ENCODE measurements around the gene ACSF2.
"Not testable (repeated sequence)": the region's sequence is repeated elsewhere in the genome, so short reads cannot be mapped to it uniquely, and the experiment has no call there.

ACSF2 gene

DNA sequence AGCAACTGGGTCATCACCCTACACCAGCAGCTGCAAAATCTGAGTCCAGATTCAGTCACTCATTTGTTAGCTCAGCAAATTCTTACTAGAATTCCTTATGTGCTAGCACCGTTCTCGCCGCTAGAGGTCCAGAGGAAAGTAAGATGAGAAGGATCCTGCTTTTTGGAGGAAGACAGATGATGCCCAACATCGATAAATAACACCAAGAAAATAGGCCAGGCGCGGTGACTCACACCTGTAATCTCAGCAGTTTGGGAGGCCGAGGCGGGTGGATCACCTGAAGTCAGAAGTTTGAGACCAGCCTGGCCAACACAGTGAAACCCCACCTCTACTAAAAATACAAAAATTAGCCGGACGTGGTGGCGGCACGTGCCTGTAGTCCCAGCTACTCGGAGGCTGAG lies 46.7 kb downstream of the ACSF2 start:
- not testable (repeated sequence) for H3K27ac Mint-ChIP-seq, H3K36me3 Mint-ChIP-seq, H3K4me3 Mint-ChIP-seq, H3K9me3 Mint-ChIP-seq, H3K4me1 Mint-ChIP-seq
- peaks cover 10% of the 10 kb centered on the region for H3K27me3 Mint-ChIP-seq

DNA sequence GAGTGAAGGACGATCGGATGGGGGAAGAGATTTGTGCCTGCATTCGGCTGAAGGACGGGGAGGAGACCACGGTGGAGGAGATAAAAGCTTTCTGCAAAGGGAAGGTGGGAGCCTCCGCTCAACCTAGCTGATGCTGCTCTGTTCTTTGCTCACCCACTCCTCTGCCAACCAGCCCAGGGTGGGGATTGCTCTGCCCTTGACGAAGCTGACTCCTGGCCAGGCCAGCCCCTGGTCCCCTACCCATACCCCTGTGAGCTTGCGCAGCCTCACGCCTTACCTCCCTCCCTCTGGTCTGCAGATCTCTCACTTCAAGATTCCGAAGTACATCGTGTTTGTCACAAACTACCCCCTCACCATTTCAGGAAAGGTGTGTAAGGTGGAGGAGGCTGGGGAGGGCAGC lies 47.9 kb downstream of the ACSF2 start:
- Mint-ChIP-seq H3K9me3 (no peaks in the 10 kb centered on the region), H3K27ac (no peak overlapping the region), H3K36me3 (peaks cover 6% of the 10 kb centered on the region), H3K27me3 (peaks cover 5% of the 10 kb centered on the region), H3K4me1 (peaks cover 7% of the 10 kb centered on the region), H3K4me3 (no peak overlapping the region)

DNA sequence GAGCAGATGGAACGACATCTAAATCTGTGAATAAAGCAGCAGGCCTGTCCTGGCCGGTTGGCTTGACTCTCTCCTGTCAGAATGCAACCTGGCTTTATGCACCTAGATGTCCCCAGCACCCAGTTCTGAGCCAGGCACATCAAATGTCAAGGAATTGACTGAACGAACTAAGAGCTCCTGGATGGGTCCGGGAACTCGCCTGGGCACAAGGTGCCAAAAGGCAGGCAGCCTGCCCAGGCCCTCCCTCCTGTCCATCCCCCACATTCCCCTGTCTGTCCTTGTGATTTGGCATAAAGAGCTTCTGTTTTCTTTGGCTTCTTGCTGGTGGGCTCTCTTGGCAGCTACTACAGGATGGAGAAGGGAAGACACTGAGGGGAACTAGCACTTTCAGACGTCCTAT lies 48.5 kb downstream of the ACSF2 start:
- Mint-ChIP-seq H3K27me3 (peaks cover 5% of the 10 kb centered on the region), H3K36me3 (peaks cover 7% of the 10 kb centered on the region), H3K4me3 (no peak overlapping the region), H3K27ac (no peak overlapping the region), H3K9me3 (no peaks in the 10 kb centered on the region), H3K4me1 (peaks cover 9% of the 10 kb centered on the region)

DNA sequence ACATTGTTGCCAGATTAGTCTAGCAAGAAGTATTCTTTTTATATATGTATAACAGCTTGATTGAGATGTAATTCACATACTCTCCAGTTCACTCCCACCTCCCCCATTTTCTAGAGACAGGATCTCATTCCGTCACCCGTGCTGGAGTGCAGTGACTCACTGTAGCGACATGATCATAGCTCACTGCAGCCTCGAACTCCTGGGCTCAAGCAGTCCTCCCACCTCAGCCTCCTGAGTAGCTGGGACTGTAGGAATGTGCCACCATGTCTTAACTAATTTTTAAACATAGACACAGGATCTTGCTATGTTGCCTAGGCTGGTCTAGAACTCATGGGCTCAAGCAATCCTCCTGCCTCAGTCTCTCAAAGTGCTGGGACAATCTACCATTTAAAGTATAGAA lies 49.3 kb downstream of the ACSF2 start:
- peaks cover 7% of the 10 kb centered on the region for H3K36me3 Mint-ChIP-seq
- H3K9me3 Mint-ChIP-seq, result no peaks in the 10 kb centered on the region
- no peak overlapping the region for H3K4me3 Mint-ChIP-seq
- peaks cover 18% of the 10 kb centered on the region for H3K4me1 Mint-ChIP-seq
- H3K27me3 Mint-ChIP-seq, result peaks cover 5% of the 10 kb centered on the region
- H3K27ac Mint-ChIP-seq, result no peak overlapping the region

DNA sequence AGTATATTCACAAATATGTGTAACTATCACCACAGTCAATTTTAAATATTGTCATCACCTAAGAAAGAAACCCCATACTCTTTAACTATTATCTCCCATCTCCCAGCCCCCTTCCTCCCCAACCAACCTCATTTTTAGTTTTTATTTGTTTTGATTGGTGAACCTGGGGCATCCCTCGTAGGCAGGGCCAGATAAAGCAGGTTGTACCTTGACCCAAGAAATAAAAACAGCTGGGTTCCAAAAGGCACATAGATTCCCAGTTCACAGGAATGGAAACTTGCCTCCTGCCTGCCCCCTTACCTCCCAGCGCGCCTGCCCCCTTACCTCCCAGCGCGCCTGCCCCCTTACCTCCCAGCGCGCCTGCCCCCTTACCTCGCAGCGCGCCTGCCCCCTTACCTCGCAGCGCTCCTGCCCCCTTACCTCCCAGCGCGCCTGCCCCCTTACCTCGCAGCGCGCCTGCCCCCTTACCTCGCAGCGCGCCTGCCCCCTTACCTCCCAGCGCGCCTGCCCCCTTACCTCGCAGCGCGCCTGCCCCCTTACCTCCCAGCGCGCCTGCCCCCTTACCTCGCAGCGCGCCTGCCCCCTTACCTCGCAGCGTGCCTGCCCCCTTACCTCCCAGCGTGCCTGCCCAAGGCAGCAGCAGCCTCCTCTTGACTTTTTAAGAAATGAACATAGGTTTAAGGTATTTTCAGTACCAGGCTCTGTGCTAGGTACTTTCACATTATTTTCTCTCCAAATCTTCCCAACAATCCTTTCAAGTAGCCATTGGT lies 49.9 kb downstream of the ACSF2 start:
- peaks cover 24% of the 10 kb centered on the region for H3K4me1 Mint-ChIP-seq
- not testable (repeated sequence) for H3K27ac Mint-ChIP-seq, H3K4me3 Mint-ChIP-seq

DNA sequence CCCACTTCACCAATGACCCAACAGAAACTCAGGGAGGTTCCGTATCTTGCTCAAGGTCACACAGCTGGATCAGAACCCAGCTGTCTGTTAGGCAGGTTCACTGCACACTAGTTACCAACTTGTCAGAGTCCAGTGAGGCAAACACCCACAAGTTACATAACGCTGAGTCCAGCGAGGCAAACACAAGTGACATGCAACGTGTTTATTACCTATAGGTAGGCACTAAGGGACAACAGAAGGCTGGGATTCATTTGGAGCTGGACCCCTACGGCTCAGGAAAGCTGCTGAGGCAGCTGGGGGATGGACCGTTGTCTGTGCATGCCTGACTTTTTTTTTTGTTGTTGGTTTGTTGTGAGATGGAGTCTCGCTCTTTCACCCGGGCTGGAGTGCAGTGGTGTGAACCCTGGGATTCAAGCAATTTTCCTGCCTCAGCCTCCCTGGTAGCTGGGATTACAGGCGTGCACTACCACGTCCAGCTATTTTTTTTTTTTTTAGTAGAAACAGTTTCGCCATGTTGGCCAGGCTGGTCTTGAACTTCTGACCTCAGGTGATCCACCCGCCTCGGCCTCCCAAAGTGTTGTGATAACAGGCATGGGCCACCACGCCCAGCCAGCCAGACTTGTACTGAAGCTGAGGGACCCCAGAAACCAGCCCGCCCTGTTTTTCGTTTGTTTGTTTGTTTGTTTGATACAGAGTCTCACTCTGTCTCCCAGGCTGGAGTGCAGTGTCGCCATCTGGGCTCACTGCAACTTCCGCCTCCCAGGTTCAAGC lies 50.7 kb downstream of the ACSF2 start:
- Mint-ChIP-seq H3K27ac (no peak overlapping the region), H3K27me3 (peaks cover 3% of the 10 kb centered on the region), H3K9me3 (no peaks in the 10 kb centered on the region), H3K4me3 (no peak overlapping the region), H3K4me1 (peaks cover 27% of the 10 kb centered on the region), H3K36me3 (peaks cover 7% of the 10 kb centered on the region)

More for the DNA sequence above, 49.9 kb downstream of the ACSF2 start:
- not testable (repeated sequence) for H3K27me3 Mint-ChIP-seq, H3K9me3 Mint-ChIP-seq, H3K36me3 Mint-ChIP-seq

DNA sequence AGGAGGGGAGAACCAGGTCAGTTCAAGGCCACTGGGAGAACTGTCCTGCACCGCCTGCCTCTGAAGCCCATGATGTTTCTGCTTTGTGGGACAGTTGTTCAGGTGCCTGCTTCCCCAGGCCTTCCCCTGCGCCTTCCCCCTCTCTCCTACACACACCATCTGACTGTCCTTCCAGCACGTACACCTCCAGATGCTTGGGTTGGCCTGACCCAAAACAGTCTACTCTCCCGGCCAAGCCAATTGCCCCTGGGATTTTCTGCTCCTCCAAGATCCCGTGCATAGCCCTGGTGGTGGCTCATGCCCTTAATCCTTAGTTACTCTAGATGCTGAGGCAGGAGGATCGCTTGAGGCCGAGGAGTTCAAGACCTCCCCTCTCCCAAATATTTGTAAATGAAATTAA lies 52.0 kb downstream of the ACSF2 start:
- H3K36me3 Mint-ChIP-seq, result peaks cover 10% of the 10 kb centered on the region
- peak overlapping the region; percentile 92 for H3K27ac Mint-ChIP-seq
- peaks cover 31% of the 10 kb centered on the region for H3K4me1 Mint-ChIP-seq
- H3K4me3 Mint-ChIP-seq, result peak overlapping the region; percentile 83
- H3K27me3 Mint-ChIP-seq, result peaks cover 3% of the 10 kb centered on the region
- H3K9me3 Mint-ChIP-seq, result no peaks in the 10 kb centered on the region

DNA sequence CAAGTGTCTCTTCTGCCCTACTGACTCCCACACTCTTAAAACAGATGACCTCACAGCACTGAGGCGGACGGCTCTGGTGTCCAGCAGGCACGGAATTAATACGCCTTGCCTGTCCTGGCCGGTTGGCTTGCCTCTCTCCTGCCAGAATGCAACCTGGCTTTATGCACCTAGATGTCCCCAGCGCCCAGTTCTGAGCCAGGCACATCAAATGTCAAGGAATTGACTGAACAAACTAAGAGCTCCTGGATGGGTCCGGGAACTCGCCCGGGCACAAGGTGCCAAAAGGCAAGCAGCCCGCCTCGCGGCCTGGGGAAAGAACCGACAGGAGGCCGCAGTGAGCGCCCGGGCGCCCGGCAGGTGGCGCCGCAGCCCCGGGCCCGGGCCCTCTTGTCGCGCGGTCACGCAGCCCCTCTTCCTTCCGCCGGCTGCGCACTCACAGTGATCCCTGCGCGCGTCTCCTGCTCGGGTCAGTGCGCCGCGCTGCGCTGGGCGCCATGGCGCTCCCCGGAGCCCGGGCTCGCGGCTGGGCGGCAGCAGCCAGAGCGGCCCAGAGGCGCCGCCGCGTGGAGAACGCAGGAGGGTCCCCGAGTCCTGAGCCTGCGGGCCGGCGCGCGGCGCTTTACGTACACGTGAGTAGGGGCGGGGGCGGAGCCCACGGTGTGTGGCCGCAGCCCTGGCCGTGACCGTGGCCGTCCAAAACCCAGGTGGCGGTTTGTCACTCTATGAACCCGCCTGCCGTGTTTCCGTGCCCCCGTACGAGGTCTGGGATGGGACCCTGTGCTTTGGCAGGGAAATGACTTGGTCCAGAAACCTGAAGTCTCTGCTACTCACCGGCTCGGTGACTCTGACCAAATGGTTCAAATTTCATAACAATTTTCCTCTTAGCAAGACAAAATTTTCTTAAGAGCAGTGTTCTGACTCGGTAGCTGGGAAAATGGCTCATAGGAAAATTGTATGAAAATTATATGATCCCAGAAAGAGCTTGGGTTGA lies 52.7 kb downstream of the ACSF2 start, which contains the start of gene RSAD1:
TSS of gene RSAD1 (plus strand) at position 470 of the 991 bp plus-strand sequence. CDS start at position 495, 25 bp downstream.
- Mint-ChIP-seq H3K9me3 (no peaks in the 10 kb centered on the region), H3K36me3 (peaks cover 6% of the 10 kb centered on the region), H3K27ac (peak within 1 kb of the TSS; percentile 93), H3K4me3 (peak within 1 kb of the TSS; percentile 93), H3K27me3 (peaks cover 3% of the 10 kb centered on the region), H3K4me1 (peaks cover 31% of the 10 kb centered on the region)

DNA sequence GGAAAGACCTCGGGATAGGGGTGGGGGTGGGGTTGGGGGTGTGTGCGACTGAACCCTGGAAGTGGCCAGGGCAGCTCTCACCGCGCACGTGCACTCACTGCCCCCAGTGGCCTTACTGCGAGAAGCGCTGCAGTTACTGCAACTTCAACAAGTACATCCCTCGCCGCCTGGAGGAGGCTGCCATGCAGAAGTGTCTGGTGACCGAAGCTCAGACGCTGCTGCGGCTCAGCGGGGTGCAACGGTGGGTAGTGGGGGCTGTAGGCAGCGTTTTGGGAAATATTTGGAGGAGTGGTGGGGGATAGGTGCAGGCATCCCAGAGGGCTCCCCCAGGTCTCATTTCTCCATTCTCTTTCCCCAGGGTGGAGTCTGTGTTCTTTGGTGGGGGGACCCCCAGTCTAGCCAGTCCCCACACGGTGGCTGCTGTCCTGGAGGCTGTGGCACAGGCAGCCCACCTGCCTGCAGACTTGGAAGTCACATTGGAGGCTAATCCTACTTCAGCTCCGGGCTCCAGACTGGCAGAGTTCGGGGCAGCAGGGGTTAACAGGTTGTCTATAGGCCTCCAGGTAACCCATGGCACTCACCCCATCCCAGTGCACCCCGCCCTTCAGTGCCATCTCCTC lies 53.6 kb downstream of the ACSF2 start:
- Mint-ChIP-seq H3K9me3 (no peaks in the 10 kb centered on the region), H3K4me1 (peaks cover 31% of the 10 kb centered on the region), H3K27me3 (peaks cover 3% of the 10 kb centered on the region), H3K4me3 (peak overlapping the region; percentile 93), H3K36me3 (peaks cover 5% of the 10 kb centered on the region), H3K27ac (peak overlapping the region; percentile 93)

DNA sequence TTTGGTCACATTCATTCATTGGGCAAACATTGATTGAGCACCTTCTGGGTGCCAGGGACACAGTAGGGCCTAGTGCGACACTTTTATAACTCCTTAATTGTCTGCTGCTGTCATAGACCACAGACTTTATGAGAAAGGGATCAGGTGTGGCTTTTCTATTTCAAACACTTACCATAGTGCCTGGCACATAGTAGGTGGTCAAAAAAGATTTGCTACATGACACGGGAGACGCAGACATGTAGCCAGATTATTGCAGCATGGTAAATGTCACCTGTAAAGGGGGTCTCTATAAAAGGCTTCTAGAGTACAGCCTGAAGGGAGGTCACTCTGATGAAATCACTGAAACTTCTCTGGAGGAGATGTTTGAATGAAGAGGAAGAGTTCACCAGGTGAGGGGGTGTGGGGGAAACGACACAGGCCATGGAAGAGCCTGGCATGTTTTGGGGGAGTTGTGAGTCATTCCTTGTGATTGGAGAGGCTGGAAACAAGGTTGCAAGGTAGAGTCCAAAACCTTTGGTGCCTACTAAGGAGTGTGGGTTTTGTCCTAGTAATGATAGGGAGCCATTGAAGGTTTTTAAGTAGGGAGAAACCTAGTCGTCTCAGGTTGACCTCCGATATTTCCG lies 54.2 kb downstream of the ACSF2 start:
- Mint-ChIP-seq H3K4me1 (peaks cover 31% of the 10 kb centered on the region), H3K27me3 (peaks cover 3% of the 10 kb centered on the region), H3K27ac (no peak overlapping the region), H3K9me3 (no peaks in the 10 kb centered on the region), H3K36me3 (peaks cover 4% of the 10 kb centered on the region), H3K4me3 (peak overlapping the region; percentile 93)

DNA sequence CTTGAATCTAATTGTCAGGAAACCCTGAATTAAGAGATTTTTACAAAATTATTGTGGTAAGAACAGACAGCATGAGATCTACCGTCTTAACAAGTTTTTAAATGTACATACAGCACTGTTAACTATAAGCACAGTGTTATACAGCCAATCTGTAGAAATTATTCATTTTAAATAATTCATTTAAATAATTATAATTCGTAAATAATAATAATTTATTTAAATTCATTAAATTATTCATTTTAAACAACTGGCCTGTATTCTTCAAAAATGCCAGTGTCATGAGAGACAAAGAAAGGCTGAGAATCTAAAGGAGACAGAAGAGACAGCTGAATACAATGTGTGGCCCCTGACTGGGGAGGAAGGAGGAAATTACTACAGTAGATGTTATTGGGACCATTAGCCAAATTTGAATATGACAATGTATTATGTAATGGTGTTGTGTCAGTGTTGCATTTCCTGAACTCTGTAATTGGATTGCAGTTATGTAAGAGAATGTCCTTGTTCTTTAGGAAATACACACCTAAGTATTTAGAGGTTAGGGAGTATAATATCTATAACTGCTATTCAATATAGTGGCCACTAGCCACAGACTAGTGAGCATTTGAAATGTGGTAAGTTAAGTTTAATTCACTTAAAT lies 55.0 kb downstream of the ACSF2 start:
- H3K27ac Mint-ChIP-seq, result peak overlapping the region; percentile 41
- H3K36me3 Mint-ChIP-seq, result peaks cover 8% of the 10 kb centered on the region
- peak overlapping the region; percentile 93 for H3K4me3 Mint-ChIP-seq

DNA sequence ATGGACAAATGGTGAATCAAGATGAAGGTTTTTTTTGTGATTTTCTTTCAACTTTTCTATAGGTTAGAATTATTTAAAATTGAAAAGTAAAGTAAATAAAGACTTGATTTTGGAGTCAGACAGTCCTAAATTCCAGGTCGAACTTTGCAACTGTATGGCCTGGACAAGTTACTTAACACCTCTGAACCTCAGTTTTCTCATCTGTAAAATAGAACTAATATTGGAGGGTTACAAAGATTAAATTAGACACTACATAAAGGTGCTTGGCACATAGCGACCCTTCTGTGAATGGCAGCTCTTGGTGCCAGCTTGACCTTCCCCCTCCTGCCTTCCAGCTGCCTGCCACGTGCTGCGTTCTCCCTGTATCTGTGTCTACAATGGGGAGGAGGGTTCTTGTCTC lies 55.6 kb downstream of the ACSF2 start:
- Mint-ChIP-seq H3K4me3 (no peak overlapping the region), H3K27me3 (no peaks in the 10 kb centered on the region), H3K36me3 (peaks cover 8% of the 10 kb centered on the region), H3K4me1 (peaks cover 31% of the 10 kb centered on the region), H3K9me3 (no peaks in the 10 kb centered on the region), H3K27ac (no peak overlapping the region)

More for the DNA sequence above, 55.0 kb downstream of the ACSF2 start:
- H3K4me1 Mint-ChIP-seq, result peaks cover 31% of the 10 kb centered on the region
- no peaks in the 10 kb centered on the region for H3K9me3 Mint-ChIP-seq
- peaks cover 3% of the 10 kb centered on the region for H3K27me3 Mint-ChIP-seq

DNA sequence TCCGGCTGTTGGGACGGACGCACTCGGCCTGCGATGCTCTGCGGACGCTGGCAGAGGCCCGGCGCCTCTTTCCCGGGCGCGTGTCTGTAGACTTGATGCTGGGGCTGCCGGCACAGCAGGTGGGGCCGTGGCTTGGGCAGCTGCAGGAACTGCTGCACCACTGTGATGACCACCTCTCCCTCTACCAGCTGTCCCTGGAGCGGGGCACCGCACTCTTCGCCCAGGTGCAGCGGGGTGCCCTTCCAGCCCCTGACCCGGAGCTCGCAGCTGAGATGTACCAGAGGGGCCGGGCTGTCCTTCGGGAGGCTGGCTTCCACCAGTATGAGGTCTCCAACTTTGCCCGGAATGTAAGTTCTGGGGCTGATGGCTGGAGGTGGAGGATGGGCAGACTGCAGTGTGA lies 56.1 kb downstream of the ACSF2 start:
- peaks cover 8% of the 10 kb centered on the region for H3K36me3 Mint-ChIP-seq
- H3K27ac Mint-ChIP-seq, result no peak overlapping the region
- H3K4me1 Mint-ChIP-seq, result peaks cover 31% of the 10 kb centered on the region
- H3K27me3 Mint-ChIP-seq, result no peaks in the 10 kb centered on the region
- no peaks in the 10 kb centered on the region for H3K9me3 Mint-ChIP-seq
- no peak overlapping the region for H3K4me3 Mint-ChIP-seq

DNA sequence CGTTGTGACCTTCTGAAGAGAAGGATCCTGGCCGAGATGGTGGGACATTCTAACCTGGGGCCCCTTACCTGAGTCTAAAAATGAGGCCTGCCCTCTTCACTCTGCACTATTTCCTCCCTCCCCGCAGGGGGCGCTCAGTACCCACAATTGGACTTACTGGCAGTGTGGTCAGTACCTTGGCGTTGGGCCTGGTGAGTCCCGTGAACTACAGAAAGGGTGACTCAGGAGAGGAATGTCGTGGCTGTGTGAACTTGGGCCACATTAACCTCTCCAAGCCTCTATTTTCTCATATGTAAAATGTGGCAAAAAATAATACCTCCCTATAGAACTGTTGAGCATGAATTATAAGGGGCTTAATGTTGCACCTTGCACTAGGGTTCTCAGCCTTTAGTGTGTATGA lies 56.5 kb downstream of the ACSF2 start:
- H3K4me3 Mint-ChIP-seq, result no peak overlapping the region
- H3K36me3 Mint-ChIP-seq, result peaks cover 10% of the 10 kb centered on the region
- H3K4me1 Mint-ChIP-seq, result peaks cover 31% of the 10 kb centered on the region
- no peaks in the 10 kb centered on the region for H3K9me3 Mint-ChIP-seq
- peak overlapping the region; percentile 62 for H3K27ac Mint-ChIP-seq
- no peaks in the 10 kb centered on the region for H3K27me3 Mint-ChIP-seq
